CD4-positive, alpha-beta T cell treated with Interleukin-12 subunit alpha and Interleukin-12 subunit beta, for 1 hour (primary cell): ENCODE measurements around the gene TMOD2.
A peak's percentile ranks its signal among the peaks of the same experiment; 100 is the strongest.

ENCODE experiments used
- DNase-seq: peaks from one replicate; pipeline ENCODE4 v3.0.0-alpha.2; 2020

TMOD2 gene

GRCh38 chr15:51828621-51829375 is 77.4 kb downstream of the TMOD2 start:
- DNase-seq = no peak

- DNase-seq = peak; percentile 91
Observed at GRCh38 chr15:51829376-51830275, 78.2 kb downstream of the TMOD2 start, which contains the start of gene TMOD3. Gene TMOD3 (plus strand): TSS chr15:51829653. CDS start chr15:51862885, 33,232 bp downstream.

GRCh38 chr15:51830276-51830806 is 78.9 kb downstream of the TMOD2 start:
- DNase-seq = peak; percentile 13

- DNase-seq = no peak
Observed at GRCh38 chr15:51833772-51834171, 82.4 kb downstream of the TMOD2 start.

- no peak for DNase-seq
Observed at GRCh38 chr15:51837792-51838251, 86.4 kb downstream of the TMOD2 start.

- no peak for DNase-seq
Observed at GRCh38 chr15:51838270-51838669, 86.9 kb downstream of the TMOD2 start.

GRCh38 chr15:51840692-51841091 is 89.3 kb downstream of the TMOD2 start:
- DNase-seq = no peak

- no peak for DNase-seq
Observed at GRCh38 chr15:51841406-51842040, 90.1 kb downstream of the TMOD2 start.

- no peak for DNase-seq
Observed at GRCh38 chr15:51842265-51842664, 90.9 kb downstream of the TMOD2 start.

- DNase-seq = no peak
Observed at GRCh38 chr15:51842852-51843737, 91.7 kb downstream of the TMOD2 start.

- no peak for DNase-seq
Observed at GRCh38 chr15:51844747-51845426, 93.5 kb downstream of the TMOD2 start.

- no peak for DNase-seq
Observed at GRCh38 chr15:51846066-51846462, 94.7 kb downstream of the TMOD2 start.

GRCh38 chr15:51846463-51847230 is 95.2 kb downstream of the TMOD2 start:
- no peak for DNase-seq

- DNase-seq = no peak
Observed at GRCh38 chr15:51848811-51849210, 97.4 kb downstream of the TMOD2 start.

- no peak for DNase-seq
Observed at GRCh38 chr15:51849860-51850259, 98.5 kb downstream of the TMOD2 start.

GRCh38 chr15:51853998-51854397 is 102.6 kb downstream of the TMOD2 start:
- DNase-seq = no peak

- no peak for DNase-seq
Observed at GRCh38 chr15:51855612-51856011, 104.2 kb downstream of the TMOD2 start.

GRCh38 chr15:51856714-51857380 is 105.5 kb downstream of the TMOD2 start:
- DNase-seq = no peak

- DNase-seq = peak; percentile 73
Observed at GRCh38 chr15:51861557-51862359, 110.4 kb downstream of the TMOD2 start.
